ENCODE measurements around the gene LARP4B. TPM values are rescaled to one million over a fixed set of nuclear protein-coding genes. Genes with fewer than 3 reads are reported as not detected.

The LARP4B gene
- polyA plus RNA-seq, 1 donor (not counting 4 experiments of a cell fraction or from before 2014, with no cell fraction given): 39.4 TPM

DNA sequence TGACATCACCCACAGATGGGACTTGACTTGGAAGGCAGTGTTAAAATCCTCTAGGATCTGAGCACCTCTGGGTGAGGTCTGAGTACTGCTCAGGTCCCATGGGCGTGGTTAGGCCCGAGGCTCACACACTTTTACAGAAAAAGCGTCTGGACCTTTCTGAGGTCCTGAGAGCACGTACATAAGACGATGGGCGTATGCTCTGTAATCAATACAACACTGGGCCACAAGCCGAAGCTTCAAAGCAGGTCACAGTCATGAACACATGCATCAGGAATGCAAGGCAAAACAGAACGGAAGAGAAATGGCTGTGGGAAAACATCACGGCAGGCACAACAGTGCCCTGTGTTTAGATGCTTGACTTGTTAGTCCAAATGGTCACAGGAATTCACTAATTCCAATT is 112.2 kb downstream of the LARP4B start:
- Histone ChIP-seq H3K9me3 (ENCODE audit: control insufficient read depth, low read depth, low read length) (no peaks in the 10 kb centered on the region), H3K27me3 (ENCODE audit: control insufficient read depth, extremely low read depth, insufficient read depth, low read length) (no peaks in the 10 kb centered on the region), H3K9ac (ENCODE audit: control insufficient read depth, extremely low read depth, insufficient read depth, low read length) (no peak overlapping the region), H4K20me1 (ENCODE audit: control insufficient read depth, extremely low read depth, insufficient read depth, low read length) (no peaks in the 10 kb centered on the region), H3K4me3 (ENCODE audit: control insufficient read depth in 2 of 3, extremely low read depth in 1 of 3, insufficient read depth in 2 of 3, low read depth in 1 of 3, low read length in 3 of 3) (no peak overlapping the region), H3K4me2 (ENCODE audit: control insufficient read depth, extremely low read depth, insufficient read depth, low read depth, low read length) (no peak overlapping the region), H3K9me1 (ENCODE audit: control insufficient read depth, extremely low read depth, insufficient read depth, low read length) (no peaks in the 10 kb centered on the region), H2AFZ (ENCODE audit: control insufficient read depth, low read length) (no peak overlapping the region), H3K79me2 (ENCODE audit: control insufficient read depth, insufficient read depth, low read length) (no peaks in the 10 kb centered on the region), H3K27ac (ENCODE audit: control insufficient read depth, insufficient read depth, low read length) (no peak overlapping the region), H3K4me1 (ENCODE audit: control insufficient read depth, extremely low read depth, insufficient read depth, low read length) (no peaks in the 10 kb centered on the region), H3K36me3 (ENCODE audit: control insufficient read depth in 2 of 2, extremely low read depth in 1 of 2, insufficient read depth in 2 of 2, low read length in 2 of 2) (peaks cover 55 to 81% of the 10 kb centered on the region in 2 experiments)
- no peak for FAIRE-seq
- no peak for DNase-seq (ENCODE audit: low read depth, low spot score)
- dilution Hi-C loops (cut with MboI; ENCODE audit: extremely low pct_ligation_motif_present, low sequenced_read_pairs): no loop called here
- TF ChIP-seq, protein P1, sequence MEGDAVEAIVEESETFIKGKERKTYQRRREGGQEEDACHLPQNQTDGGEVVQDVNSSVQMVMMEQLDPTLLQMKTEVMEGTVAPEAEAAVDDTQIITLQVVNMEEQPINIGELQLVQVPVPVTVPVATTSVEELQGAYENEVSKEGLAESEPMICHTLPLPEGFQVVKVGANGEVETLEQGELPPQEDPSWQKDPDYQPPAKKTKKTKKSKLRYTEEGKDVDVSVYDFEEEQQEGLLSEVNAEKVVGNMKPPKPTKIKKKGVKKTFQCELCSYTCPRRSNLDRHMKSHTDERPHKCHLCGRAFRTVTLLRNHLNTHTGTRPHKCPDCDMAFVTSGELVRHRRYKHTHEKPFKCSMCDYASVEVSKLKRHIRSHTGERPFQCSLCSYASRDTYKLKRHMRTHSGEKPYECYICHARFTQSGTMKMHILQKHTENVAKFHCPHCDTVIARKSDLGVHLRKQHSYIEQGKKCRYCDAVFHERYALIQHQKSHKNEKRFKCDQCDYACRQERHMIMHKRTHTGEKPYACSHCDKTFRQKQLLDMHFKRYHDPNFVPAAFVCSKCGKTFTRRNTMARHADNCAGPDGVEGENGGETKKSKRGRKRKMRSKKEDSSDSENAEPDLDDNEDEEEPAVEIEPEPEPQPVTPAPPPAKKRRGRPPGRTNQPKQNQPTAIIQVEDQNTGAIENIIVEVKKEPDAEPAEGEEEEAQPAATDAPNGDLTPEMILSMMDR (optimal IDR thresholded peaks at IDR 0.05 in 1 of 3, IDR thresholded peaks at IDR 0.05 in 1 of 3, conservative IDR thresholded peaks at IDR 0.05 in 1 of 3; ENCODE audit: extremely low read depth in 1 of 3, insufficient read depth in 2 of 3, low read length in 3 of 3): no peak
- TF ChIP-seq EZH2 (IDR thresholded peaks at IDR 0.05; ENCODE audit: low read length): no peak

DNA sequence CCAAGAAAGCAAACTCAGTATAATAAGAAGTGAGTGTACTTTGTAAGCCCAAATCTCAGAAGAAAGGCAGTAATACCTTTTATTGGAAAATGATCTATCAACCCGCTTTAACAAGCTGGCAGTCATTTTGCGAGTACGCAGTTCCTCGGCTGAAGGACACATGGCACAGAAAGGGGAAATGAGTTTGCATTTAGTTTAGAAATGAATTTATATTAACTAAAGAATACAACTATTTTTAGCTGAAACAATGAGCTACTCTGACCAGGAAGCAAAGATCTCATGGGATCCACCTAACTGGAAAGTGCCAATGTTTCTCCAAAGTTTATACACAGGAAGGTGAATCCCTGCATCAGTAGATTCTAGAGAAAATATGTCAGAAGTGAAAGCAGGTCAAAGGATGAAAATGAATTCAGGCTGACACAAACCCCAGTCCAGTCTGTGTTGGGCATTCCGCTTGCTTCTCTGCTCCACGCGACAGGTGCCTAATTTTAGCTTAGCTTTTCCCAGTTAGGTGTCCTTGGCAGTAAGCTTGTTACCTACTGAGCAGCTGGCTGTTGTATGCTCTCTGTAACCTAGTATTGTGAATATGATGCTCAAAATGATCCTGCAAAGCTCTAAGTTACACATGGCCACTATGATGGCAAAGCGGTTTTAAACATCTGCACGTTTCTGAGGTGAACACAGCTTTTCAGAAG is 112.8 kb downstream of the LARP4B start:
- H4K20me1 ChIP-seq (ENCODE audit: control insufficient read depth, extremely low read depth, insufficient read depth, low read length): no peaks in the 10 kb centered on the region
- H3K4me1 ChIP-seq (ENCODE audit: control insufficient read depth, extremely low read depth, insufficient read depth, low read length): no peaks in the 10 kb centered on the region
- no peak overlapping the region for H3K4me2 ChIP-seq (ENCODE audit: control insufficient read depth, extremely low read depth, insufficient read depth, low read depth, low read length)
- DNase-seq (ENCODE audit: low read depth, low spot score) (no peak), FAIRE-seq (no peak)
- no peaks in the 10 kb centered on the region for H3K79me2 ChIP-seq (ENCODE audit: control insufficient read depth, insufficient read depth, low read length)
- peaks cover 52 to 79% of the 10 kb centered on the region in 2 experiments for H3K36me3 ChIP-seq (ENCODE audit: control insufficient read depth in 2 of 2, extremely low read depth in 1 of 2, insufficient read depth in 2 of 2, low read length in 2 of 2)
- TF ChIP-seq, protein P1 (optimal IDR thresholded peaks at IDR 0.05 in 1 of 3, IDR thresholded peaks at IDR 0.05 in 1 of 3, conservative IDR thresholded peaks at IDR 0.05 in 1 of 3; ENCODE audit: extremely low read depth in 1 of 3, insufficient read depth in 2 of 3, low read length in 3 of 3): no peak
- TF ChIP-seq EZH2 (IDR thresholded peaks at IDR 0.05; ENCODE audit: low read length): no peak
- H3K27me3 ChIP-seq (ENCODE audit: control insufficient read depth, extremely low read depth, insufficient read depth, low read length): no peaks in the 10 kb centered on the region
- H3K9me1 ChIP-seq (ENCODE audit: control insufficient read depth, extremely low read depth, insufficient read depth, low read length): no peaks in the 10 kb centered on the region
- no peak overlapping the region for H2AFZ ChIP-seq (ENCODE audit: control insufficient read depth, low read length)
- H3K9me3 ChIP-seq (ENCODE audit: control insufficient read depth, low read depth, low read length): no peaks in the 10 kb centered on the region
- H3K27ac ChIP-seq (ENCODE audit: control insufficient read depth, insufficient read depth, low read length): no peak overlapping the region
- no peak overlapping the region for H3K4me3 ChIP-seq (ENCODE audit: control insufficient read depth in 2 of 3, extremely low read depth in 1 of 3, insufficient read depth in 2 of 3, low read depth in 1 of 3, low read length in 3 of 3)
- dilution Hi-C loops (cut with MboI; ENCODE audit: extremely low pct_ligation_motif_present, low sequenced_read_pairs): no loop called here
- no peak overlapping the region for H3K9ac ChIP-seq (ENCODE audit: control insufficient read depth, extremely low read depth, insufficient read depth, low read length)
